Stimulated activated naive CD8-positive, alpha-beta T cell treated with anti-CD3 and anti-CD28 coated beads, Interleukin-15, amount 100 ng/mL, for 72 hours (primary cell): Measurements from ENCODE around the gene EMP1.

Source experiments
- ATAC-seq: fragments of 150-1000 bp; cut with Tn5 transposase; 2 replicates; pipeline ENCODE4 v1.10.0; 2021; ENCODE audit warnings: mild to moderate bottlenecking, moderate library complexity
- DNase-seq, 2 donors: peaks; one replicate each; pipeline ENCODE4 v3.0.0; 2021 to 2022
- H3K27ac Mint-ChIP-seq, 2 donors: one replicate each; pipeline ENCODE4 v1.8.0; 2022; ENCODE audit warnings: mild to moderate bottlenecking in 2 of 2, mixed read lengths in 2 of 2, moderate library complexity in 2 of 2
- H3K27me3 Mint-ChIP-seq: one replicate; pipeline ENCODE4 v1.8.0; 2022; ENCODE audit warnings: mixed read lengths
- H3K4me1 Mint-ChIP-seq: one replicate; pipeline ENCODE4 v1.8.0; 2022; ENCODE audit warnings: mild to moderate bottlenecking, mixed read lengths
- H3K4me3 Mint-ChIP-seq, 2 donors: one replicate each; pipeline ENCODE4 v1.8.0; 2022; ENCODE audit warnings: mild to moderate bottlenecking in 2 of 2, mixed read lengths in 2 of 2, moderate library complexity in 1 of 2
- H3K9me3 Mint-ChIP-seq, 2 donors: one replicate each; pipeline ENCODE4 v1.8.0; 2022; ENCODE audit warnings: mixed read lengths in 2 of 2

EMP1 gene

DNA sequence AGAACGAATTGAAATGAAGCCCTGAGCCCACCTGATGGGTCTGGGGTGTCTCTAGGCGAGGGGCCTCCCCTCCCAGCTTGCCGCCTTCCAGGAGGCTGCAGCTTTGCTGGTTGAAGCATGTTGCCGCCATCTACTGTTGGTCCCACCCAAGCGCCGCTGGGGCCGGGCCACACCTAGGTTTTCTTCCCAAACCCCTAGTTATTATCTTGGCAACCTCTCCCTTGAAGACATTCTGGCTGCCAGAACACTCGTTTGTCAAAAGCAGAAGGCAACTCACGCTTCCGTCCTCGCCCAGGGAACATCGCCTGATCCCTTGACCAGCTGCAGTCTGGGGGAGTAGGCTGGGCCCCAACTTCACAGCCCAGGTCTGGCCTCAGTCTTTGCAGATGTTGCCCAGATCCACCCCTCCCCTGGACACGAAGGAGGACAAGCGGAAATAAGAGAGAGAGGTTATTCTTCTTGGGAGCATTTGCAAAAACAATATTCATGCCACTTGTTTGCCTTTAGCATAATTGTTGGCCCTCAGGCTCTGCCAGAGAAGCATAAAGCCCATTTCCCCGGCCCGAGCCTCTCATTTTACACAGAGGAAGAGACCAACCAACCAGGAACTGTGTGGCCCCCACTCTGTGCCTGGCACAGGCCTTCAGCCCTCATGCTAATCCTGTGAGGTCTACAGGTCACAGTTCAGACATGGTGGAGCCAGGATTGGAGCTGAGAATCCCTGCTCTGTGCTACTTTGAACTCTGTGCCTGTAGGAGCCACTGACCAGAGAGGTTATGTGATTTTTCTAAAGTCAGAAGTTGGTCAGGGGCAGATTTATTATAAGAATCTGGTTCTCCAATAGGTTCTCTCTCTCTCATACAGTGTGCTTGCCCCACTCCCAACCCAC is 6.8 kb downstream of the EMP1 start:
- DNase-seq: peak in 1 of 2 donors; percentile 31
- Mint-ChIP-seq H3K9me3 (no peaks in the 10 kb centered on the region), H3K4me3 (no peak overlapping the region), H3K27me3 (peaks cover 23% of the 10 kb centered on the region), H3K4me1 (peaks cover 32% of the 10 kb centered on the region), H3K27ac (no peak overlapping the region)
- ATAC-seq: peak; percentile 61

DNA sequence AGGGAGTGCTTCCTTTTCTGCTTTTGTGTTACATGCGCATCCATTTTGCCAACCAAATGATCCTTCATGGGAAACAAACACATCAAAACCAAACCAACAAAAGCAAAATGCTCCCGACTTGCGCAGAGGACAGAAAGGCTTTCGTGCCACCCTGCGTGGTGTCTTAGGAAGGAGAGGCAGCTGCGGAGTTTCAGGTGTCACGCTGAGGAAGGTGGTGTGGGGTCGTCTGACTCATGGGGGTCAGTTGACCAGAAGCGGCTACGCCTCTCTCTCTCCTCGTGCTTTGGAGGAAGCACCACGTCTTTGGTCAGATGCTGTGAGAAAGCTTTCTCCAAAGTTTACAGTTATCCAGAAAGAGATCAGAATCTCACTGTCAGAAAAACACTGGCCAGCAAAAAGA is 7.9 kb downstream of the EMP1 start:
- ATAC-seq: no peak
- DNase-seq: no peak
- peaks cover 38% of the 10 kb centered on the region for H3K4me1 Mint-ChIP-seq
- no peak overlapping the region for H3K27ac Mint-ChIP-seq
- peaks cover 23% of the 10 kb centered on the region for H3K27me3 Mint-ChIP-seq
- H3K4me3 Mint-ChIP-seq: no peak overlapping the region
- H3K9me3 Mint-ChIP-seq: no peaks in the 10 kb centered on the region

DNA sequence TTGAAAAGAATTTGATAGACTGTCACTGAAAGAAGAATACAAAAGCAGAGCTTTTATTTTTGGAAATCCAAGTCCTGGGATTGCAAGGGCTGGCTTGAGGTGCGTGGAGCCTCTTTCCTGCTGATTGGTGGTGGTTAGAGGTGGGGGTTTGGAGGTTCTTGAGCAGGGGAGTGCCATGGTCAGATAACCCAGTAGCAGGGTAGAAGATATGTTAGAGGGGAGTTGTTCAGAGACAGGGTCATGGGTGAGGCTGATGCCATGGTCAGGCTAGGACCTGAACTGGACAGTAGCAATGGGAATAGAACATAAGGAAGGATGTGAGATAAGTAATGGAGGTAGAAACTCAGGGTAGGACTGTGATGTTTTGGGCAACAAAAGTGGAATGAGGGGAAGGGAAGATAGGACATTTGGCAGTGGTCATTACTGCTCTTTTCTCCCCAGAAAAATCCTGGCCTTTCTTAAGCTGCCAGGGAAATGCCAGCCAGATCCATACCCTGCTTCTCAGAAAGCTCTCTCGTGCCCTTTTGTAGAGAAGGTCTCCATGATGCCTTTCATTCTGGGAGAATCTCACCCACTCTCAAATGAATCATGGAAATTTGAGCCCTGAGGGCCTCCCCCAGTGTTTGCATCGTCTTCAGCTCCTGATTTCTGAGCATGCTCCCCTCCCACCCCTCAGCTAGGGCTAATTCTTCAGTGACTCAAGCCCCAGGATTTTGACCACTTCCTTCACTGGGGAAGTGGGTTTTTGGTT is 9.5 kb downstream of the EMP1 start:
- Mint-ChIP-seq H3K9me3 (no peaks in the 10 kb centered on the region), H3K27me3 (peaks cover 18% of the 10 kb centered on the region), H3K27ac (no peak overlapping the region), H3K4me3 (peak overlapping the region in 1 of 2 donors; percentile 38), H3K4me1 (peaks cover 46% of the 10 kb centered on the region)
- ATAC-seq (peak; percentile 48), DNase-seq (peak in 1 of 2 donors; percentile 26)

DNA sequence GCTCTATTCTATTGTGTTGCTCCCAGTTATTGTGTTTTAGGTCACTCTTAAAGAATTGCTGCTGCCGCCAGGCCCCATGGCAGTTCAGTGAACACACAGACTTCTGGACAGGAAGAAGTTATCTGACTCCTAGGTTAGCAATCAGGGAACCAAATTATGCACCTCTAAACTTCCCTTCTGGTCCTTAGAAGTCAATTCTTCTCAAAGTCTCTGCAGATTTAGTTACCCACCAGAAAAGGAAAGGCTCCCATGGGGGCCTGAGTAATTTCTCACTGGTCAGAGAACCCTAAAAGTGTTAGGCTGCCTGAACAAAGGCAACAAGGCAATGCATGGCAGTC is 10.0 kb downstream of the EMP1 start:
- Mint-ChIP-seq H3K27me3 (peaks cover 12% of the 10 kb centered on the region), H3K27ac (no peak overlapping the region), H3K9me3 (no peaks in the 10 kb centered on the region), H3K4me1 (peaks cover 48% of the 10 kb centered on the region), H3K4me3 (peak overlapping the region in 1 of 2 donors; percentile 38)
- DNase-seq (no peak), ATAC-seq (no peak)

DNA sequence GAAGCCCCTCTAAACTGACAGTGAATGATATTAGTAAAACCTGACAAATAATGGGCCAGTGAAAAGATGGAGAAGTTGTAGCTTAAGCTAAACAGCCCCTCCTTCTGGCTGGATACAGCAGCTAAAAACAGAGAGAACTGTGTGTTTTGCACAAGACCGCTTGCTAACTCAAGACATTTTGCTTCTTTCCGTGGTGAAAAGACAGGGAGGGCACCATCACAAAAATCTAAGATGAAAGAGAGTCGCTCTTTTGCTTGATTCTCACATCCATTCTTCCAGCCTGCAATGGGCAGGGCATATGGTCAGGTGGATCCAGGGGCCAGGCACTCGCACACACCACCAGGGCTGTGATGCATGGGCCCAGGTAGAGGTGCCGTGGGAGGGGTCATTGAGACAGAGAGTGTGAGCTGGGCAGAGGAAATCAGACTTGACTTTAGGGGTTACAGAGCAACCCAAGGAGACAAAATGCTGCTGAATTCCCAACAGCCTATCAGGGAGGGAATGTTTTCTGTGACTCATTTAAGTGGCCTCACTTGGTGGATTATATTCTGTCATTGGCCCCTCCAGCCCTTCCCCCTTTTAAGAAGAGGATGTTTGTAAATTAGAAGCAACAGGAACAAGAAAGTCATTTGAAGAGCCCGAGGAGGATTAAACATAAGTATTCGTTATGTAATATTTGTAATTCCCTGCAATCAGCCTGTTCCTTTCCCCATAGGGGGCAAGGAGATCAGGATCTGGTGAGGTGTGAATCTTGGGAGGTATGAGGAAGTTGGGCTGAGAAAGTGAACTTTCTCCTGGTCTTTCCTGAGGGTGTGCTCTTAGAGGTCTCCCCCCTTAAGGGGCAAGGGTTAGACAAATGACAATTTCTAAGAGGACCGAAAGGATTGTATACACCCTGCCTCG is 12.3 kb downstream of the EMP1 start:
- DNase-seq: no peak
- Mint-ChIP-seq H3K27ac (no peak overlapping the region), H3K4me3 (no peak overlapping the region), H3K4me1 (peaks cover 57% of the 10 kb centered on the region), H3K9me3 (no peaks in the 10 kb centered on the region), H3K27me3 (no peaks in the 10 kb centered on the region)
- ATAC-seq: no peak

DNA sequence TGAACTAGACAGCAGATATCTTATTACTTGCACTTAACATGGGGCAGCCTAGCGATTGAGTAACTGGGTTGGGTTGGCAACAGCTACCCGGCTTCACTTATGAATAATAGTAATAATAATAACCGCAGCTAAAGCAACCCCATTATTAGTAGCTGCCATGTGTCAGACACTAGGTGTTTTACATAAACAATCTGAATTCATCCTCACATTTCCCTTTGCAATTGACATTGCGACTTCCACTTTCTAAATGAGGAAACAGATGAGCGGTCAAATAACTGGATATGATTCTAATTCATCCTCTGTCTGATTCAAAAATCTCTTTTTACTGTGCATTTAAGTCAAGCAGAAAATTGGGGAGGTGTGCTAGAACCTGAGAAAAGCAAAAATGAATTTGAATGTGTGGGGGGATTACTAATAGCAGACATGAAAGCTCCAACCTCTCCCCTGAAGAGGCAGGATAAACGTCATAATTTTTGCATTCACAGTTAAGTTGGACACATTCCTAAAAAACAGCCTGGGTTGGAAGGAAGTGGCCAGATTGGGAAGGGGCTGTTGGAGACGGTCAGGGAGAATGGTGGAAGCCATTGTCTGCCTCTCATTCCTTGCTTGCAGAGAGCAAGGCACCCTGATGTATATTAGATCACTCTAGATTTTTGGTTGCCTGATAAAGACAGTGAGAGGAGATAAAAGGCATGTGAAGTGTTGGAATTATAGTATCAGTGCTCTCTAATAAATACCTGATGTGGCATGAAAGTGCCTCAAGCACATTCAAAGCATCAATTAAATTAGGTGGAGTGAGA is 13.1 kb downstream of the EMP1 start:
- no peak for DNase-seq
- Mint-ChIP-seq H3K4me1 (peaks cover 57% of the 10 kb centered on the region), H3K9me3 (no peaks in the 10 kb centered on the region), H3K4me3 (no peak overlapping the region), H3K27ac (no peak overlapping the region), H3K27me3 (no peaks in the 10 kb centered on the region)
- no peak for ATAC-seq

DNA sequence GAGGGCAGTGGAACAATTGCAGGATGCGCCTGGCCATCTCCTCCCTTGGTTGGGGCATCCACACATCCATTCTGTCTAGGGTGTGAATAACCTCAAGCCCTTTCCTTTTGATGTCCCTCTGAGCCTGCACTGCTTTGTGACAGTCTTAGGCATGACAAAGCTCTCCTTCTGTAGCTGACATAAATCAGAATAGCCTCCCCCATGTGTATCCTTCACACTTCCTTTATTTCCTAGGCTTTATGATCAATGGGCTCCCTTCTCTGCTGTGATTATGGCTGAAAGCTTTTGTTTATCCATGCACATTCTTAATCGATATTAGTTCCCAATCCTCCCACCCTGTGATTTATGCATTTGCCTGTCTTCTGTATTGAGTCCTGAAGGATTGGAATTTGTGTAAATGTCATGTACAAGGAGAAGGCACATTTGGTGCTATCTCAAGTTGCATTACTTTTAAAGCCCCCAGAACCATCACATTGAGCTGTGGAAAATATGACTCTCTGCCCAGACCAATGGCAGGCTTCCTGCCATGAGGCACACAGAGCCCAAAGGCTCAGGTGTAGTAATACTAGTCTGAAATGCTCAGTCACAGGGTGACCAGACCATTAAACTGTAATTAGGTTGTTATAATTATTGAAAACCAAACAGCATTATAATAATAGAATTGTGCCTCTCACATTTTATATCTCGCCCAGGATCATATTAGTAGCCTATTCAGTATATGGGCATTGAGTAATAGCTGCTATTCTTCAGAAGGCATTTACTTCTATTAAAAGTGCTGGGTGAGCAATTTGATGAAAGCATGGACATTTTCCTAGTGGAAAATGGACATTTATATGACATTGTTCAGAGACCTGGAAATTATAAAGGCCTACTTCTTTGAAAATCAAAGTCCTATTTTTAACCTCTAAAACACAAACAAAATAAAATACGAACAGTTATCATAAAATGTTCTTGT is 14.0 kb downstream of the EMP1 start:
- ATAC-seq (peak; percentile 57), DNase-seq (no peak)
- peaks cover 54% of the 10 kb centered on the region for H3K4me1 Mint-ChIP-seq
- H3K27me3 Mint-ChIP-seq: no peaks in the 10 kb centered on the region
- H3K27ac Mint-ChIP-seq: no peak overlapping the region
- H3K4me3 Mint-ChIP-seq: no peak overlapping the region
- no peaks in the 10 kb centered on the region for H3K9me3 Mint-ChIP-seq

DNA sequence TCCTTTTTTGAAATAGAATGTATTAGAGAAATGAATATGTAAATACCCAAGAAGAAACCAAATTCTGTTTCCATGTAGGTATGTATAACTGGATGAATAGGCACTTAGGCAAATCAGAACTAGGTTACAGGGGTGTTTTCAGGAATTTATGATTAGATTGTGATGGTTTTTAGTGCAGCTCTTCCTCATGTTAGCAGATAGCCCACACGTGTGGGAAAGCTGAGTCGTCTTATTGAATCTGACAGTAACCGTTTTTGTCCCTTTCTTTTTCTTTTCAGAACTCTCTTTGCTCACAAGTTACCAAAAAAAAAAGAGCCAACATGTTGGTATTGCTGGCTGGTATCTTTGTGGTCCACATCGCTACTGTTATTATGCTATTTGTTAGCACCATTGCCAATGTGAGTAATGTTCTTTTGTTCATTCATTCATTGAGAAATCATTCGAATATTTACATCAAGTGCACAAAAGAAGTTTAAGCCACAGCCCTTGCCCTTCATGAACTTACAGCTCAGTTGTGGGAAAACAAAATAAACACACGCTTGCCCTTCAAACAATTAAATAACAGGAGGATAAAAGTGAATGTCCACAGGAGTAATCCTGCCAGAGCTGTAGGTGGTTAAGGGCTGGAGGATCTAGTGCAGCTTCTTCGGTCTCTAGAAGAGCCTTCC is 14.8 kb downstream of the EMP1 start:
- H3K27me3 Mint-ChIP-seq: no peaks in the 10 kb centered on the region
- ATAC-seq: no peak
- H3K4me3 Mint-ChIP-seq: peak overlapping the region; percentile 8 to 9
- H3K27ac Mint-ChIP-seq: no peak overlapping the region
- no peak for DNase-seq
- H3K9me3 Mint-ChIP-seq: no peaks in the 10 kb centered on the region
- H3K4me1 Mint-ChIP-seq: peaks cover 46% of the 10 kb centered on the region

DNA sequence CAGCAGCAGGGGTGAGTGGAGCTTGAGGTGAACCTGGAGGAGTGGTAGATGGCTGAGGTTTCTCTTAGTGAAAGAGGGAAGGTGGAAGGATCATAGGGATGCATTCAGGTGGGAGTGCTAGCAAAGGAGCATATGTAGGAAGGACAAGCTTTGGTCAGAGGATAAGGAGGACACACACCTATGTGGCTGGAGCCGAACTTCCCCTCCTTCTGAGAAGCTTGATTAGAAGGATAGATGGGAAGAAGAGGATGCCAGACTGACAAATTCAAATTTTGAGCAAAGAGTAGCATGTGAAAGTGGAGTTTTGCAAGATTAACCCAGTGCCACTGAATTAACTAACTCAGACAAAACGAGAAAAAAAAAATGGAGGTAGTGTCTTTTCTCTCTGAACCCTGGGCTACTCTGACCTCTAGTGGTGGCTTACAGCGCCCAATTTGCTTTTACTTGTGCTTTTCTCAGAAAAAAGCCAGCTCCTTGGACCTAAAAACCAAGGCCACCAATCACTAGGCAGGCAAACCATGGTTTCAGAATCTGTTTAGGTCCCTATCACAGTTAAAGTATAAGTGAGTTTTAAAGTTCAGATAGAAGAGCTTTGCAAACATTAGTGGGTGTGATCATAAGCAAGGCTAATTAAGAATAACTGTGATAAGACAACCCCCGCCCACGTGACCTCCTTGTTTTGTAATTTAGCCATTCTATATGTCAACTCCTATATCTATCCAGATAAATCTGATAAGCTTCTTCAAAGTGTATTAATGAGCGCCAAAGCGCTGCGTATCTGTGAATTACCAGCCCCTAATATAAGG is 15.5 kb downstream of the EMP1 start:
- DNase-seq: peak; percentile 64 to 72
- Mint-ChIP-seq H3K4me3 (peak overlapping the region; percentile 8 to 9), H3K9me3 (no peaks in the 10 kb centered on the region), H3K27ac (no peak overlapping the region), H3K27me3 (no peaks in the 10 kb centered on the region), H3K4me1 (peaks cover 39% of the 10 kb centered on the region)
- peak; percentile 64 for ATAC-seq

DNA sequence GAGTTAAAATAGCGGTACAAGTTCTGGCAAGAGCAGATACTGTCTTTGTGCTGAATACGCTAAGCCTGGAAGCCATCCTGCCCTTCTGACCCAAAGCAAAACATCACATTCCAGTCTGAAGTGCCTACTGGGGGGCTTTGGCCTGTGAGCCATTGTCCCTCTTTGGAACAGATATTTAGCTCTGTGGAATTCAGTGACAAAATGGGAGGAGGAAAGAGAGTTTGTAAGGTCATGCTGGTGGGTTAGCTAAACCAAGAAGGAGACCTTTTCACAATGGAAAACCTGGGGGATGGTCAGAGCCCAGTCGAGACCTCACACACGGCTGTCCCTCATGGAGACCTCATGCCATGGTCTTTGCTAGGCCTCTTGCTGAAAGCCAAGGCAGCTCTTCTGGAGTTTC is 18.5 kb downstream of the EMP1 start:
- DNase-seq: no peak
- Mint-ChIP-seq H3K27ac (no peak overlapping the region), H3K9me3 (peaks cover 0 to 5% of the 10 kb centered on the region in 2 donors), H3K4me1 (peaks cover 18% of the 10 kb centered on the region), H3K4me3 (no peak overlapping the region), H3K27me3 (no peaks in the 10 kb centered on the region)
- no peak for ATAC-seq

DNA sequence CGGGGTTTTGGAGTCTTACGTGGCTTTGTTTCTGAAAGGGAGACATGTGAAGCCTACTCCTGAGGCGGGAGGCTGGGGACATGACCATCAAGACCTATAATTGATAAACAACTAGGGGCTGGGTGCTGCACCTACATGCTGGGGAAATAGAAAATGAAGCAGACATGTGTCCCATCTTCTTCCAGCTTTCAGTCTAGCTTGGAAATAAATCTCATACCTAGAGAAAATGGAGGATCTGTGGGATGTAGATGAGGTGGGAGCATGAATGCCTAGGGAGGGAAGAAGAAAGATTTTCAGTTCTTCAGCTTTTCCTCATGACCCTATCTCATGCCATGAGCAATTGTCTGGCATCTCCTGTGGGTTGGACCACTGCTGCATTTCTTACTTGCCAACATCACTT is 22.1 kb downstream of the EMP1 start:
- H3K4me3 Mint-ChIP-seq: no peak overlapping the region
- no peaks in the 10 kb centered on the region for H3K4me1 Mint-ChIP-seq
- peaks cover 0 to 5% of the 10 kb centered on the region in 2 donors for H3K9me3 Mint-ChIP-seq
- peaks cover 8% of the 10 kb centered on the region for H3K27me3 Mint-ChIP-seq
- no peak for DNase-seq
- no peak for ATAC-seq
- H3K27ac Mint-ChIP-seq: no peak overlapping the region

DNA sequence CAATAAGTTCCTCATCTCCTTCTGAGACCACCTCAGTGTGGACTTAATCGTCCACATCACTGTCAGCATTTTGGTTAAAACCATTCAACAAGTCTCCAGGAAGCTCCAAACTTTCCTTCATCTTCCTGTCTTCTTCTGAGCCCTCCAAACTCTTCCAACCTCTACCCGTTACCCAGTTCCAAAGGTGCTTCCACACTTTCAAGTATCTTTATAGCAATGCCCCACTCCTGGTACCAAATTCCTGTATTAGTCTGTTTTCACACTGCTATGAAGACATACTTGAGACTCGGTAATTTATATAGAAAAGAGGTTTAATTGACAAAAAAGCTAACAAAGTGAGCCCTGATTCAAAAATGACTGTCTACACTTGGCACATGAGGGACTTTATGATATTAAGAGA is 22.8 kb downstream of the EMP1 start:
- ATAC-seq (no peak), DNase-seq (no peak)
- Mint-ChIP-seq H3K4me1 (no peaks in the 10 kb centered on the region), H3K27ac (no peak overlapping the region), H3K9me3 (peaks cover 0 to 5% of the 10 kb centered on the region in 2 donors), H3K4me3 (no peak overlapping the region), H3K27me3 (peaks cover 15% of the 10 kb centered on the region)

DNA sequence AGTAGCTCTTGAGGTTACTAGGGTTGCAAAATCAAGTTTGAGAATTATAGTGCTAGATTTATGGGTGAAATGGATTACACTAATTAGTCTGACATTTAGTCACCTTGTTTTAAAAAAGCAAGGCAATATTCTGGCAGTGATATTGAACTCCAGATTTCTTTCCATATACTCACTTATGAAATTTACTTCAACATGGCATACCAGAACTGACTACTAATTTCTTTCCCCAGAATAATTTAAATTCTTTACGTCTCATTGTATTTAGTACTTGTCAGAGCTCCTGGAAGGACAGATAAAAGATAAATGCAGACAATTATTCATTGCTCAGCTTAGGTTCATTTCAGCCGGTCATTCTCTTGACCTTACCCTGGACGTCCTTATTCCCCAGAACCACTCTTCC is 24.3 kb downstream of the EMP1 start:
- DNase-seq: no peak
- no peak overlapping the region for H3K27ac Mint-ChIP-seq
- H3K9me3 Mint-ChIP-seq: peaks cover 0 to 5% of the 10 kb centered on the region in 2 donors
- H3K4me1 Mint-ChIP-seq: no peaks in the 10 kb centered on the region
- H3K27me3 Mint-ChIP-seq: peaks cover 26% of the 10 kb centered on the region
- no peak overlapping the region for H3K4me3 Mint-ChIP-seq
- no peak for ATAC-seq
